ENCODE results near the gene SLC25A13.

SLC25A13 gene

DNA sequence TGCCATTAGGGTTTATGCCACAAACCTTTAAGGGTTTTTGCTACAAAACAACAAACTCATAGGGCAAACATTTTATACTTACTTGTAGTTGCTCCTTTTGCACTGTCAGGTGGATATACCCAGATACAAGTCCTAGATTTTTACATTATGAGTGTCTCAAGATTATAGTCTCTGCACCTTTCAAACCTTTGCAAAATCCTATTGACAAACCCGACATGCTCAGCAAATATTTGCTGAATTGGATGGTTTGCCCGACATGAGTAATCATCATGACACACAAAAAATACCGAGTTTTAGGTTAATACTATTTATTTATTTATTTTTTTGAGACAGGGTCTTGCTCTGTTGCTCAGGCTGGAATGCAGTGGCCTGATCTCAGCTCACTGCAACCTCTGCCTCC, 117.3 kb downstream of the SLC25A13 start:
- DNase-seq (ENCODE audit: low read depth, low spot score), result no peak

- DNase-seq (ENCODE audit: low read depth, low spot score), result no peak
Measured at GRCh38 chr7:96203786-96204185, 118.1 kb downstream of the SLC25A13 start.

DNA sequence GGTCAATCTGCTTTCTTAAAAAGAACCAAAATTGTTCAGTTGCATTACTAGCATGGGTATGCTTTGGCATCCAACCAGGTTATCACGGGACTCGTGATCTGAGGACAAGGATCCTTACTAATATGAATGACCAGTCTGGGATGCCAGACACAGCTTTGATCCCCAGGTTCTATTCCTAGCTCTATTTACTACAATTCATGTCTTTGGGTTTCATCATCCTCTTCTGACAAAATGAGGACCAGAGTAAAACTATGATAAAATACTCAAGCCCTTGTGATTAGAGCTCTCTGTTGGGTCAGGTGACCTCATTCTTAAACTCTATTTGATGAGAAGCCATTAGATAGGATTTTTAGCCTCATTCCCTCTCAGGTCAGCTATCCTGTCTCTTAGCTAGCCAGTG, 119.8 kb downstream of the SLC25A13 start:
- no peak for DNase-seq (ENCODE audit: low read depth, low spot score)

DNA sequence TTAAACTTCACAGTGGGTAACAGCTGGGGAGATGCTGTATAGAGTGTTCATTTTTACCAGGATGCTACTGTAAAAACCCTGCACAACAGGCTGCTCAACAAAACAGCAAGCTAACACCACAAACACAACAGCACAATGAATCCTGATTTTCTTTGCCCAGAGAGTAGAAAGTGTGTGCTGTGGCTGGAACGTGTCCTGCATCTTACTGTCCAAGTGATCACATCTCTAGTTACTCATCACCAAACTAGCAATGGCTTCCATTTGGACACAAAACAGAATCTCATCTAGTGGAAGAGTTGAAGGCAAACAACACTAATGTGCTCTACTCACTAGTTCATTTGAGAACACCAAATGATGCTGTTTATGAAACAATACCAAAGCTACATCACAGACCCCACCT, 121.2 kb downstream of the SLC25A13 start:
- no peak for DNase-seq (ENCODE audit: low read depth, low spot score)

GRCh38 chr7:96199421-96199820, 122.5 kb downstream of the SLC25A13 start:
- DNase-seq (ENCODE audit: low read depth, low spot score), result peak; percentile 41

GRCh38 chr7:96198047-96198636, 123.8 kb downstream of the SLC25A13 start:
- DNase-seq (ENCODE audit: low read depth, low spot score), result peak; percentile 74

DNA sequence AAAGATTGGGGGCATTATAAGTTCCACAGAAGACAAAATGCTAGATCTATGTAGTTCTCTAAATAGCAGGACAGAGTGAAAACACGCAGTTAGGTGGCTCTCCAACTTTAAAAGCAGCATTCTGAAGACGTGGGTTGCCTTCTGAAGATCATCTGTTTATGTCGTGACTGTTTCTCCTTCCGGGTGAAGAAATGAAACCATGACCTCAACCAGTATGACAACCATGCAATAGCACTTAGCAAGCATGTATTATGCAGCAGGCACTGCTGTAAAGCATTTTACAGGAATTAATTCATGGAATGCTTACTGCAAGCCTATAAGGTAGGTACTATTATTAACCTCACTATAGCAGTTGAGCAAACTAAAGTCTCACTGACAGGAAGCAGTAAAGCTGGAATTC, 125.2 kb downstream of the SLC25A13 start:
- no peak for DNase-seq (ENCODE audit: low read depth, low spot score)

GRCh38 chr7:96189129-96189820, 132.6 kb downstream of the SLC25A13 start:
- DNase-seq (ENCODE audit: low read depth, low spot score), result no peak

DNA sequence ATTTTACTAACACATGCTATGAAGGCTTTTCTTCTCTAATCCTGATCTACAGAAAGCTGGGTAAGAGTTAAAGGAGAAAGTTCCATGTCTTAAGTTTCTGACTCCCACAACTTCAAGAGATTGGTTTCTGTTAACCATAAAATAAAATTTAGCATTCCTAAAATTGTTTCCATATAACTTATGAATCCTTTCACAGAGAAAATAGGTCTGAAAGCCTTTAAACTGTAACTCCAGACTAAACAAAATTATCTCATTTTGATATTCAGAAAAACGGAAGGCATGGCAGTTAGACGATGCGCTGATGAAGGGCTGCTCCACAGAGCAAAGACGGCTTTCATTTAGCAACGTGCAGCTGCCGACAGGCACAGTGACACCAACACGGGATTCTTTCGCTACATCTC, 133.3 kb downstream of the SLC25A13 start:
- peak; percentile 13 for DNase-seq (ENCODE audit: low read depth, low spot score)

DNA sequence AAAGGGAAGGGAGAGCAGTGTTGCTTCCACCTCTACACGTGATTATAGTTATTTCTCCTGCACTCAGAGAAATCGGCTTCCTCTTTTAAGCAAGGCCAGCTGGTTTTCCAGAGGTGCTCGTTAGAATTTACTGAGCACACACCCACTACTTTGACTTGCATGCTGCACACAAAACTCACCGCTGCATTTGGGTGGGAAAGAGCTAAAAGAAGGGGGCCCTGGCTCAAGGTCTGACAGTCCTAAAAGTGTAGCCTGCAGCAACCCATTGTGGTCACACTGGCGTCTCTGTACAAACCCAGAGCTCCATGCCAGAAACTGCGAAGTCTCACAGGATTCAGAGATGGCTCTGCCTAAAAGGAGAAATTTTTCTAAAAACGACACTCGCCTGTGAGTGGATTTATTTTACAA, 133.7 kb downstream of the SLC25A13 start:
- peak; percentile 15 for DNase-seq (ENCODE audit: low read depth, low spot score)

DNA sequence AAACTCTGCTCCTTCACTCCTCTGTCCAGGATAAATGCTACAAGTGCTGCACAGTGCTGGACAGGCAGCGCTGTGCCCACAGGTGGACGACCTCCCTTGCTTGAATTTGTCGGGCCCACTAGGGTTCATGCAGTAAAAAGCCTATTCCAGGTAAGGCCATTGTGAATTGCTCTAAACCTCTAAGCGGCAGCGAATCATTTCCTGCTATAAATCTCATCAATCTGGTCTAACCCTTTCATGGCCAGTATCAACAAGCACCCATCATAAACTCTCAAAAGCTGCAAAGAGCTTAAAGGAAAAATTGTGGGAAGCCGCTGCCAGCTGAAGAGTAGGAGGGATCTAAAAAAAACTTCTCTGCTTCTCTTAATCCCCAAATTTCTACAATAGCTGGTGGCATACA, 134.2 kb downstream of the SLC25A13 start:
- no peak for DNase-seq (ENCODE audit: low read depth, low spot score)

DNA sequence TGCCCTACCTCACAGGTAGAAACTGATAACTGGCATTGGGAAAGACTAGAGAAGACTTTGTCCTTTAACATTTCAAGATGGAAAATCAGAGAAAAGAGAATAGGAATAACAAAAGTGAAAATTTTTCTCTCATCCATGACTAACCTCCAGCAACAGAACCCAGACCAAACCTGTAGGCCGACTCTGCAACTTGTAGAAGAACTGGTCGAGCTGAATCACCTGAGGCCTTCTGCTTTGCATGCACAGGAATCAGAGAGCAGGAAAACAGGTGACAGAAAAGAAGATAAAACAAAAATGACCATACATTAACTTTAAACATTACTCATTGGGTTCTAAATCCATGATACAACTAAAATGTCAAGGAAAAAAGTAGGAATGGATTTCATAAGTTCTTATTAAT, 137.1 kb downstream of the SLC25A13 start:
- DNase-seq (ENCODE audit: low read depth, low spot score), result no peak

GRCh38 chr7:96183163-96183670, 138.7 kb downstream of the SLC25A13 start:
- DNase-seq (ENCODE audit: low read depth, low spot score), result no peak

DNA sequence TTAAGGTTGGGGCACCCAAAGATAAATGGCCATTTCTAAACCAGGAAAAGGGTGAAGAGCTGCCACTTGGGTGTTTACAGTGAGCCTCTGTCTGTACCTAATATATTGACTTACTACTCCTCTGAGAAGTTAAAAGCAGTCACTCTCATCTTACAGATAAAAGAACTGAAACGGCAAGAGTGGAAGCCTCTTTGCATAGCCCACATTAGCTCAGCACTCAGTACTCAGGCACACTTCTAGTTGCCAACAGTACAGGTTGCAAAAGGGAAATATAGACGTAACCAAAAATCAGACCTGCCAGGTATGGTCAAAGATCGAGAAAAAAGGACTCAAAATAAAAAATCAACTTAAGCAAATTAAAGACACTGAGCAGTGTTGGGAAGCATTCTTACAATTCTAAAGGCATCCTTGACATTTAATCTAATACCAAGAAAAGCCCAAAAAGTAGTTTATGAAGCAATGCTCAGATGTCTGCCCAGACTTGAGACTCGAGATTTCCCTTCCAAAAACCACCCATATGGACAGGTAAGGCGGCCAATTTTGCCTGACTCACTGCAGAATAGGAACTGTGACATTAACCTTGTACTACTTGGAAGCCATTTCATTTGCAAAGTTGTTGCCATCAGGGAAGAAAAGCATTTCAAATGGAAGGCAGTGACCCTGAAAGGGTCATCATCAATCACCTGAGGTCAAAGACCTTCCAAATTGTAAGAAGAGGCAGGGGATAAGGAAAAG, 139.3 kb downstream of the SLC25A13 start:
- no peak for DNase-seq (ENCODE audit: low read depth, low spot score)

- DNase-seq (ENCODE audit: low read depth, low spot score), result no peak
Measured at GRCh38 chr7:96181174-96181573, 140.7 kb downstream of the SLC25A13 start.

GRCh38 chr7:96179837-96180236, 142.1 kb downstream of the SLC25A13 start:
- DNase-seq (ENCODE audit: low read depth, low spot score), result no peak

- no peak for DNase-seq (ENCODE audit: low read depth, low spot score)
Measured at GRCh38 chr7:96179341-96179740, 142.6 kb downstream of the SLC25A13 start.

DNA sequence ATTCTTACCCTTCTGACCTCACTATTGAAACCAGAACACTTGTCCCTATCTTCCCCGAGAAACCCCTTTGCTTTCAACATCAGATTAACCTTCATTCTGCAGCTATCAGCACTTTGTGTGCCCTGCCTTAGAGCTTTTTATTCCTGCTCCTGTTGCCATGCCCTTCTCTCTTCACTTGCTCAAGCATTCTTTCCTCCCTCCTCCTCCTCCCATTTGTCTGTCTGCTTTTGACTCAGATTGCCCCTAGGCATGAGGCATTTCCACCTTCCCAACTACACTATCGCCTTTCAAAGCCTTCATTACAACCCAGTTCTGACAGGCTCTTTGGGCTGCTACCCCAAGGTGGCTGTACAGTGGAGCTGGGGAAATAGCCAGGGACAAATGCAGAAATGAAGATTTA, 143.3 kb downstream of the SLC25A13 start:
- no peak for DNase-seq (ENCODE audit: low read depth, low spot score)

GRCh38 chr7:96177353-96177752, 144.5 kb downstream of the SLC25A13 start:
- DNase-seq (ENCODE audit: low read depth, low spot score), result no peak

DNA sequence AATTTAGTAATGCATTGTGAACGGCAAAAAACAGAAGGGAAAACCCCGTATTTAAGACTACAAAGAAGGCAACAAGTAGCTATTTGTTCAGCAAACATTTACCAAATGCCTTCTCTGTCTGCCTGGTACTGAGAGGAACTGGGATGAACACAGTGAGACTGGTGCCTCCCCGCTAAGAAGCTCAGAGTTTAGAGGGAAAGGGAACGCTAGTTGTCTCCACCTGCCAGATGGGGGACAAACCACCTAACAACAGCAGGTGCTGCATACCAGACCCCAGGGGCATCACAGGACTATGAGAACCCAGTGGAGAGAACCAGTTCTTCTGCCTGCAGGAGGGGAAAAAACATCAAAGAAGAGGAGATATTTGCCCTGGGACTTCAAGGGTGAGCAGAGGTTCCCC, 147.1 kb downstream of the SLC25A13 start:
- DNase-seq (ENCODE audit: low read depth, low spot score), result no peak

DNA sequence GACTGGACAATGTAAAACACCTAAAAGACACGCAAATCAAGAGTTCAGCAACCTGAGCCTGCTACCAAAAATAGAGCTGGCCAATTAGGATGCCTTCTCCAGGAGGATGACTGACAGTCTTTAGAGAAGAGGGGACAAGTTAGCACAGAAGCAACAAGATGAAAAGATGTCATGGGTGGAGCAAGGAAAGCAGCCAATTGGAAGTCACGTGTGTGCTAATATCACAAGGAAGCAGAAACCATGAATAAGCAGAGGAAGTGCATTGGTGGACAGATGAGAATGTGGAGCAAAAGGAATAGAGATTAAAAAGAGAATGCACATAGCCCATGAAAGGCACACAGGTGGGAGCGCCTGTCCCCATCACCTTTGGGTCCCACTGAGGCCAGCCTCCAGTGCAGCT, 148.1 kb downstream of the SLC25A13 start:
- no peak for DNase-seq (ENCODE audit: low read depth, low spot score)

GRCh38 chr7:96169439-96169838, 152.5 kb downstream of the SLC25A13 start:
- peak; percentile 64 for DNase-seq (ENCODE audit: low read depth, low spot score)

DNA sequence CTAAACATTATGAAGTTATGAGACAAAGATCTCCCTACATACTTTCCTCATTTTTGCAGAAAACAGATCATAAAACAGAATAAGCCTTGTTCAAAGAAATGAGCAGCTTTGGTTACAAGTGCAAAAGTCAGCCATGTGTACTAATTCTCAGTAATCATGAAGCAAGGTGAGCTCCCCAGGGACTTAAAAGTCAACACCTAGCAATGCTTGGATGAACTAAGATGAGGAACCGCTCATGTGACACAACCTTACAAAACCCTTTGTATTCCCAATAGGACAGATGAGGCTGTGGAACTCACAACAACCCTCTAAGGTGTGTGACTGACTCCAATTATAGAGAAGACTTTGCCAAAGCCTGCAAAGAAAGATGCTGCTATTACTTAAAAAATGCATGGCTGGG, 154.5 kb downstream of the SLC25A13 start:
- no peak for DNase-seq (ENCODE audit: low read depth, low spot score)

All from astrocyte of the hippocampus (primary cell).